Upper lobe of left lung (tissue), 6 donors: ENCODE data around the gene TMEM203. TPM values are rescaled to one million over a fixed set of nuclear protein-coding genes. Genes with fewer than 3 reads are reported as not detected.

Experiments
- ATAC-seq, 2 donors: fragments of 200-7000 bp; cut with Tn5 transposase; one replicate each; pipeline ENCODE4 v1.9.1; 2022; ENCODE audit warnings: mild to moderate bottlenecking in 2 of 2, moderate library complexity in 2 of 2; ENCODE audit not compliant: low FRiP score in 2 of 2
- DNase-seq, 2 donors: peaks; one replicate each; pipeline ENCODE4 v3.0.0-alpha.2; 2019 to 2020
- H3K27ac ChIP-seq, 4 donors: fragments of 200-600 bp; sonication (generic); one replicate each; pipeline ENCODE4 v1.5.1; 2016 to 2019
- H3K27me3 ChIP-seq, 4 donors: fragments of 200-600 bp; sonication (generic); one replicate each; pipeline ENCODE4 v1.5.1; 2017 to 2019
- H3K36me3 ChIP-seq, 4 donors: fragments of 200-600 bp; sonication (generic); one replicate each; pipeline ENCODE4 v1.5.1; 2016 to 2019
- H3K4me1 ChIP-seq, 4 donors: fragments of 200-600 bp; sonication (generic); one replicate each; pipeline ENCODE4 v1.5.1; 2018 to 2019
- H3K4me3 ChIP-seq, 4 donors: fragments of 200-600 bp; sonication (generic); one replicate each; pipeline ENCODE4 v1.5.1; 2017 to 2019; ENCODE audit warnings: mild to moderate bottlenecking in 2 of 4, moderate library complexity in 1 of 4
- H3K9me3 ChIP-seq, 4 donors: fragments of 200-600 bp; sonication (generic); one replicate each; pipeline ENCODE4 v1.5.1; 2018 to 2019
- CTCF ChIP-seq, 6 experiments: fragments of 450-650 bp in 4 of 6; fragments of 200-600 bp in 2 of 6; sonication (generic) in 2 of 6; IDR thresholded peaks; one replicate each; pipeline ENCODE4 v1.5.1; 2016 to 2019; ENCODE audit warnings: antibody characterized with exemption in 6 of 6
- EP300 ChIP-seq, 4 donors: sonication (generic); formaldehyde crosslinking; IDR thresholded peaks; one replicate each; pipeline ENCODE4 v1.5.1; 2017; ENCODE audit warnings: antibody characterized with exemption in 4 of 4, control low read depth in 2 of 4
- POLR2A ChIP-seq, 4 donors: fragments of 450-650 bp; IDR thresholded peaks; one replicate each; pipeline ENCODE4 v1.5.1; 2016 to 2017; ENCODE audit warnings: antibody characterized with exemption in 4 of 4, mild to moderate bottlenecking in 2 of 4
- POLR2AphosphoS5 ChIP-seq, 2 donors: sonication (generic); formaldehyde crosslinking; IDR thresholded peaks; one replicate each; pipeline ENCODE4 v1.5.1; 2017; ENCODE audit warnings: antibody characterized with exemption in 2 of 2
- WGBS, 2 donors: methylation state at CpG; one replicate each; pipeline ENCODE4 v1.1.5; 2017 to 2018; 5-methylcytosine and 5-hydroxymethylcytosine counted together
- total RNA-seq, 6 donors: library from RNA; depleted of rRNA in 4 of 6; stranded (reverse); fragments of >200 nt in 4 of 6; gene quantifications; one replicate each; pipeline versions ENCODE4 v1.1.0 to v1.2.1, GENCODE V29; 2016 to 2021
- donor health status: DM: no; HTN: no; CAD: no; lungs with moderate emphysema.
- donor health status: DM: no; HTN: yes; CAD: no; lungs with severe emphysema.

The TMEM203 gene
- total RNA-seq, 6 donors from 2014 or later = 17.8 to 35.5 (median 31.1) TPM

- Histone ChIP-seq H3K9me3 (no peaks in the 10 kb centered on the region), H3K4me3 (no peak overlapping the region), H3K4me1 (peaks cover 21 to 43% (median 30%) of the 10 kb centered on the region in 4 donors), H3K27me3 (peaks cover 0 to 94% (median 64%) of the 10 kb centered on the region in 4 donors), H3K36me3 (no peaks in the 10 kb centered on the region), H3K27ac (no peak overlapping the region)
- WGBS, 2 donors = 30 to 43% methylated on average over 20 to 50 of the region's 56 CpGs
- DNase-seq (peak in 1 of 2 donors; percentile 74), ATAC-seq (no peak)
- TF ChIP-seq POLR2AphosphoS5 (IDR thresholded peaks at IDR 0.05) (no peak), CTCF (IDR thresholded peaks at IDR 0.05) (no peak), EP300 (IDR thresholded peaks at IDR 0.05) (no peak), POLR2A (IDR thresholded peaks at IDR 0.05) (no peak)
These were observed 44.5 kb downstream of the TMEM203 start for GRCh38 chr9:137160716-137161557.

- Histone ChIP-seq H3K27me3 (peaks cover 0 to 87% (median 56%) of the 10 kb centered on the region in 4 donors), H3K9me3 (no peaks in the 10 kb centered on the region), H3K27ac (no peak overlapping the region), H3K36me3 (no peaks in the 10 kb centered on the region), H3K4me1 (peaks cover 21 to 43% (median 30%) of the 10 kb centered on the region in 4 donors), H3K4me3 (no peak overlapping the region)
- DNase-seq = peak in 1 of 2 donors; percentile 70
- no peak for ATAC-seq
- TF ChIP-seq POLR2AphosphoS5 (IDR thresholded peaks at IDR 0.05) = no peak
- TF ChIP-seq EP300 (IDR thresholded peaks at IDR 0.05) = no peak
- no peak for TF ChIP-seq CTCF (IDR thresholded peaks at IDR 0.05)
- TF ChIP-seq POLR2A (IDR thresholded peaks at IDR 0.05) = no peak
- WGBS, 2 donors = 63 to 64% methylated on average over 17 of the region's 17 CpGs
These were observed 45.4 kb downstream of the TMEM203 start for GRCh38 chr9:137160054-137160425.

- TF ChIP-seq EP300 (IDR thresholded peaks at IDR 0.05) (no peak), CTCF (IDR thresholded peaks at IDR 0.05) (no peak), POLR2AphosphoS5 (IDR thresholded peaks at IDR 0.05) (no peak), POLR2A (IDR thresholded peaks at IDR 0.05) (no peak)
- Histone ChIP-seq H3K27me3 (peaks cover 0 to 81% (median 52%) of the 10 kb centered on the region in 4 donors), H3K4me1 (peaks cover 21 to 43% (median 30%) of the 10 kb centered on the region in 4 donors), H3K4me3 (no peak overlapping the region), H3K27ac (no peak overlapping the region), H3K36me3 (no peaks in the 10 kb centered on the region), H3K9me3 (no peaks in the 10 kb centered on the region)
- no peak for ATAC-seq
- 34 to 37% methylated on average over 14 of the region's 14 CpGs for WGBS, 2 donors
- no peak for DNase-seq
These were observed 46.1 kb downstream of the TMEM203 start for GRCh38 chr9:137159105-137160053.

DNA sequence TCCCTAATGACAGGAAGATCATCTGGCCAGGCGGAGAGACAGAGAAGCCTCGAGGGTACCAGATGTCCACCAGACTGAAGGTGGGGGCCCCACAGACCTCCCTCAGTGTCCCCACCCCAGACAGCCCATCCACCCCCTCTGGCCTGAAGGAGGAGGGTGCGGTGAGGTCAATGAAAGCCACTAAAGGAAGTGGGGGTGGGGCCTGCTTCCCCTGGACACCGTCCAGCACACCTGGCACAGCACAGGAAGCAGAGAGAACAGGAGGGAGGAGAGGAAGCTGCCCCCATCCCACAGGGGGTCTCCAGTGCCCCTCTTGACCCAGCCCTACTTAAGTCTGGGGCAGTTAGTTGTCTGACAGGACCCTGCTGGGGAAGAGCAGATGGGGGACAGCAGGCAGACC is 46.8 kb downstream of the TMEM203 start:
- Histone ChIP-seq H3K36me3 (no peaks in the 10 kb centered on the region), H3K27ac (no peak overlapping the region), H3K27me3 (peaks cover 0 to 73% (median 49%) of the 10 kb centered on the region in 4 donors), H3K4me1 (peaks cover 21 to 41% (median 30%) of the 10 kb centered on the region in 4 donors), H3K9me3 (no peaks in the 10 kb centered on the region), H3K4me3 (no peak overlapping the region)
- no peak for ATAC-seq
- 28 to 42% methylated on average over 2 to 4 of the region's 4 CpGs for WGBS, 2 donors
- TF ChIP-seq POLR2AphosphoS5 (IDR thresholded peaks at IDR 0.05) (no peak), CTCF (IDR thresholded peaks at IDR 0.05) (no peak), POLR2A (IDR thresholded peaks at IDR 0.05) (no peak), EP300 (IDR thresholded peaks at IDR 0.05) (no peak)
- no peak for DNase-seq
